Ovary (tissue), 3 donors: ENCODE measurements around the gene CAPZA1.

Source experiments
- EP300 ChIP-seq: sonication (generic); formaldehyde crosslinking; IDR thresholded peaks from one replicate; pipeline ENCODE4 v1.6.1; 2017; ENCODE audit warnings: antibody characterized with exemption
- TF ChIP-seq, protein P1 (sequence below), 3 donors: fragments of 450-650 bp in 2 of 3; fragments of 200-600 bp in 1 of 3; IDR thresholded peaks; one replicate each; pipeline versions ENCODE4 v1.5.1 to v1.8.0; 2016 to 2022; ENCODE audit warnings: antibody characterized with exemption in 3 of 3, mild to moderate bottlenecking in 1 of 3
- donor health status: DM: no; HTN: no; CAD: no.

- TF ChIP-seq, protein P1, sequence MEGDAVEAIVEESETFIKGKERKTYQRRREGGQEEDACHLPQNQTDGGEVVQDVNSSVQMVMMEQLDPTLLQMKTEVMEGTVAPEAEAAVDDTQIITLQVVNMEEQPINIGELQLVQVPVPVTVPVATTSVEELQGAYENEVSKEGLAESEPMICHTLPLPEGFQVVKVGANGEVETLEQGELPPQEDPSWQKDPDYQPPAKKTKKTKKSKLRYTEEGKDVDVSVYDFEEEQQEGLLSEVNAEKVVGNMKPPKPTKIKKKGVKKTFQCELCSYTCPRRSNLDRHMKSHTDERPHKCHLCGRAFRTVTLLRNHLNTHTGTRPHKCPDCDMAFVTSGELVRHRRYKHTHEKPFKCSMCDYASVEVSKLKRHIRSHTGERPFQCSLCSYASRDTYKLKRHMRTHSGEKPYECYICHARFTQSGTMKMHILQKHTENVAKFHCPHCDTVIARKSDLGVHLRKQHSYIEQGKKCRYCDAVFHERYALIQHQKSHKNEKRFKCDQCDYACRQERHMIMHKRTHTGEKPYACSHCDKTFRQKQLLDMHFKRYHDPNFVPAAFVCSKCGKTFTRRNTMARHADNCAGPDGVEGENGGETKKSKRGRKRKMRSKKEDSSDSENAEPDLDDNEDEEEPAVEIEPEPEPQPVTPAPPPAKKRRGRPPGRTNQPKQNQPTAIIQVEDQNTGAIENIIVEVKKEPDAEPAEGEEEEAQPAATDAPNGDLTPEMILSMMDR (IDR thresholded peaks at IDR 0.05), result no peak
- TF ChIP-seq EP300, result no peak
Measured at GRCh38 chr1:112626193-112626592, 6.6 kb downstream of the CAPZA1 start.
